Measurements from ENCODE around the gene ACSL3.
"Not testable (repeated sequence)": the region's sequence is repeated elsewhere in the genome, so short reads cannot be mapped to it uniquely, and the experiment has no call there.

Gene ACSL3

DNA sequence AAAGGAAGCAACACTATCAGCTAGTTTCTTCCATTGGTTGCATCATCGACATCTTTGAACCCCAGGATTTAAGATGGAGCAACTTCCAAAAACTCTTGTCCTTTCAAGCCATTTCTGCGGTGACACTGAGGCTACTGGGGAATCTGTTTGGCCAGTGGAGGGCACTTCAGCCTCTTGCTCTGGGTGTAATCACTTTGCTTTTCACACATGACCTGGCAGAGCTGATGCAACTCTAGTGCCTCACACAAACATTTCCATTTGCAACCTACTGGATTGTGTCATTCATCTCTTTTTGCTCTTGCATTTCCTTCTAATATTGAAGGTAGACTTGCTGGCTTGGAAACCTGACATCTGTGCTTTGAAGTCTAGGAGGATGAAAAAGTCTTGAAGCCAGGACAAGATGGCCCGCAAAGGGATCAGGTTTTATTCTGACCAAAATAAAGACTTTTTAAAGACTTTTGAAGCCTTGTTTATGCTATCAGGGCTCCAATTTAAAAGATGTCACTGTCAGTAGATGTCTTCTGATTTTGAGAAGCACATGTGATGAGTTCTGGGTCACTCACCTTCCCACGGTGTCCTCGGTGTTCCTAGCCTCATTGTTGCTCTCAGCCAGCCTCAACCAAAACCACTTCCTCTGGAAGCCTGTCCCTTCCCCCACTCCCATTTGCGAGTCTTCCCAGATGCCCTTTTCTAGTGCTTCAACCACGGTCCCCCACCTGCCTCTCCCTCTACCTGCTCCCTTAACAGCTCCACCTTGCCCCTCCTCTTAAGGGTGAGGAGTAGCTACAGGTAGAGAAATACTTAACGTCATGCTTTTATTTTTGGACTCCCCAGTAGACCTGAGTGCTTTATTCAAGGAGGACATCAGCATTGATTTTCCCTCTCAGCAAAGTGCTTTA is 121.4 kb downstream of the ACSL3 start:
- DNase-seq, result no peak

DNA sequence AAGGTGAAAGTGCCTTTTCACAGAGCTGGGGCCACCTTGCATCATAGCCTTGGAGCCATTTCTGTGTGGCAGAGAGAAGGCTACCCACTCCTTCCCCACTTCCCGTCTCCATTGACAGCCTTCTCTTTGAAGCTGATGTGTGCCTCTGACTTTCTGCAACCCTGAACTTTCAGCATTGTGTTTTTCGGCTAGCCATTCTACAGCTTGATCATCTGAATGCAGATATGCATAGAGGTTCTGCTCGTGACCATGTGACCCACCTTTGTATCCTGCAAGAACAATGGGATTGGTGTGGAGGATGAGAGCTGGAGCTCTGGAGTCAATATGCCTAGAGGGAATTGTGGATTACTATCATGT is 122.1 kb downstream of the ACSL3 start:
- no peak for DNase-seq

DNA sequence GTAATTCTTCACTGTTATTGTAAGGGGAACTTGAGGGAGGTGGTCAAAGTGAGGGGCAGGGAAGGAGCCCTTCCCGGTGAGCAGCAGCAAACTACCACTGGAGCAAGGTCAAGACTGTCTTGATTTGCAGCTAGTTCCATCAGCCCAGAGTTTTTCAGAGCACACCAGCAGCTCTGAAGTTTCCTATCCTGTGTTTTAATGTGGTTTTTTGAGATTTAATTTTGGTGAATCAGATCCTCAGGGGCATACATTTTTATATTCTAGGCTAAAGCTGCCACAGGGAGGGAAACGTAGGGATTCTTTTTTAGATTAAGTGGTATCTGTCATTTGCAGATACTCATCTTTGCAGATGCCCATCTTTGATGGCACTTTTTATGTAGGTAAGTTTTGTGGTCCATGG is 124.1 kb downstream of the ACSL3 start:
- DNase-seq, result no peak

DNA sequence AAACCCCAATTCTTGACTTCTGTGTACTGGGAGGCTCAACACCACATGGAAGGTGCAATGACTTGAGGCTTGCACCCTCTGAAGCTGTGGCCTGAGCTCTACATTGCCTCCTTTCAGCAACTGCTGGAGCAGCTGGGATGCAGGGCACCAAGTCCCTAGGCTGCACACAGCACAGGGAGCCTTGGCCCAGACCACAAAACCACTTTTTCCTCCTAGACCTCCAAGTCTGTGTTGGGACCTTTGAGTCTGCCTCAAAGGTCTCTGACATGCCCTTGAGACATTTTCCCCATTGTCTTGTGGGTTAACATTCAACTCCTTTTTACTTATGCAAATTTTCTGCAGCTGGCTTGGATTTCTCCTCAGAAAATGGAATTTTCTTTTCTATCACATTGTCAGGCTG is 128.6 kb downstream of the ACSL3 start:
- DNase-seq, result no peak

DNA sequence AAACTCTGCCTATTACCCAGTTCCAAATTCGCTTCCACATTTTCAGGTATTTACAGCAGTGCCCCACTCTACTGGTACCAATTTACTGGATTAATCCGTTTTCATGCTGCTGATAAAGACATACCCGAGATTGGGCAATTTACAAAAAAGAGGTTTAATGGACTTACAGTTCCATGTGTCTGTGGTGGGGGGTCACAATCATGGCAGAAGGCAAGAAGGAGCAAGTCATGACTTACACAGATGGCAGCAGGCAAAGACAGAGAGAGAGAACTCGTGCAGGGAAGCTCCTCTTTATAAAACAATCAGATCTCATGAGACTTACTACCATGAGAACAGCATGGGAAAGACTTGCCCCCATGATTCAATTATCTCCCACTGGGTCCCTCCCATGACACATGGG is 129.4 kb downstream of the ACSL3 start:
- DNase-seq, result not testable (repeated sequence)

DNA sequence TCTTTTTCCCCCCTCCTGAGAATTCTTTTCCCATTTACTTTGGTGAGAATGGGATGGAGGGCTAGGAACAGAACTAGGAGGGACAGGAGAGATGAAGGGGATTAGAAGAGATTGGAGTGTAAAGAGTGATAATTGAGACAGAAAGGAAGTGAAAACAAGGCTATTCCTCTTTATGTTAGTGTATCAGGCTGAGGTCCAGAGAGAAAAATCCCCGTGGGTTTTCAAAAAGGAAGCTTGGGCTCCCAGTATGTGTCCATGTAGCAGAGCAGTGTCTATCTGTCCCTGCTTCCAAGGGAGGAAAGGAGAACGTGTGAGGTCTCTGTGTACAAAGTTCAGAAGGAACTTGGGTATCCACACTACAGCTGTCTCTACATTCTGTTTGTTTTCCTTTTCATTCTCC is 131.3 kb downstream of the ACSL3 start:
- DNase-seq, result no peak

Measured in CD4-positive, alpha-beta T cell treated with Interleukin-1 beta for 1 hour (primary cell).